ENCODE data around the gene GOLGA6L22.
"Not testable (repeated sequence)": the region's sequence is repeated elsewhere in the genome, so short reads cannot be mapped to it uniquely, and the experiment has no call there.

GOLGA6L22 gene

GRCh38 chr15:22458603-22459002, at the start of gene GOLGA6L22:
Gene GOLGA6L22 (plus strand): TSS chr15:22458903. CDS start chr15:22458994, 91 bp downstream.
- not testable (repeated sequence) for DNase-seq

- not testable (repeated sequence) for DNase-seq
Measured at GRCh38 chr15:22417288-22417687, 41.4 kb upstream of the GOLGA6L22 start.

- not testable (repeated sequence) for DNase-seq
Measured at GRCh38 chr15:22417795-22418194, 40.9 kb upstream of the GOLGA6L22 start.

GRCh38 chr15:22418212-22418611, 40.5 kb upstream of the GOLGA6L22 start:
- not testable (repeated sequence) for DNase-seq

GRCh38 chr15:22418666-22419065, 40.0 kb upstream of the GOLGA6L22 start:
- not testable (repeated sequence) for DNase-seq

- DNase-seq: not testable (repeated sequence)
Measured at GRCh38 chr15:22420340-22420739, 38.4 kb upstream of the GOLGA6L22 start.

GRCh38 chr15:22429426-22429825, 29.3 kb upstream of the GOLGA6L22 start:
- not testable (repeated sequence) for DNase-seq

- DNase-seq: not testable (repeated sequence)
Measured at GRCh38 chr15:22431687-22432086, 27.0 kb upstream of the GOLGA6L22 start.

GRCh38 chr15:22494490-22495113, 35.9 kb downstream of the GOLGA6L22 start:
- peak; percentile 9 for DNase-seq

GRCh38 chr15:22497200-22497599, 38.5 kb downstream of the GOLGA6L22 start:
- DNase-seq: not testable (repeated sequence)

GRCh38 chr15:22498220-22498925, 39.7 kb downstream of the GOLGA6L22 start:
- DNase-seq: not testable (repeated sequence)

- not testable (repeated sequence) for DNase-seq
Measured at GRCh38 chr15:22502272-22502671, 43.6 kb downstream of the GOLGA6L22 start.

GRCh38 chr15:22506959-22507358, 48.3 kb downstream of the GOLGA6L22 start:
- DNase-seq: not testable (repeated sequence)

- DNase-seq: not testable (repeated sequence)
Measured at GRCh38 chr15:22516140-22516539, 57.4 kb downstream of the GOLGA6L22 start.
